ENCODE data around the gene CDH9.

The CDH9 gene

DNA sequence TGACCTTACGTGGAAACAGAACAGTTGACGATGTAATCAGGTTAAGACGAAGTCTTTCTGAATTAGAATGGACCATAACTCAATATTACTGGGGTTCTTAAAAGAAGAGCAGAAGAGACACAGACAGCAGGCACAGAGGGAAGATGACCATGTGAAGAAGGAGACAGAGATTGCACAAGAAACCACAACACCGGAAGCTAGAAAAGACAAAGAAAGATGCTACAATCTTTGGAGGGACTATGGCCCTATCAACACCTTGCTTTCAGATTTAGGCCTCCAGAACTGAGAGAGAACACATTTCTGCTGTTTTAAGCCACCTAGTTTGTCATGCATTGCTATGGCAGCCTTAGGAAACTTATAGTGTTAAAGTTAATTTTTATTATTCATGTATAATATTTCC, 27.1 kb downstream of the CDH9 start:
- in situ Hi-C loops (cut with MboI; ENCODE audit: low sequenced_read_pairs, unreplicated experiment) = no loop called here
- TF ChIP-seq, protein P1, sequence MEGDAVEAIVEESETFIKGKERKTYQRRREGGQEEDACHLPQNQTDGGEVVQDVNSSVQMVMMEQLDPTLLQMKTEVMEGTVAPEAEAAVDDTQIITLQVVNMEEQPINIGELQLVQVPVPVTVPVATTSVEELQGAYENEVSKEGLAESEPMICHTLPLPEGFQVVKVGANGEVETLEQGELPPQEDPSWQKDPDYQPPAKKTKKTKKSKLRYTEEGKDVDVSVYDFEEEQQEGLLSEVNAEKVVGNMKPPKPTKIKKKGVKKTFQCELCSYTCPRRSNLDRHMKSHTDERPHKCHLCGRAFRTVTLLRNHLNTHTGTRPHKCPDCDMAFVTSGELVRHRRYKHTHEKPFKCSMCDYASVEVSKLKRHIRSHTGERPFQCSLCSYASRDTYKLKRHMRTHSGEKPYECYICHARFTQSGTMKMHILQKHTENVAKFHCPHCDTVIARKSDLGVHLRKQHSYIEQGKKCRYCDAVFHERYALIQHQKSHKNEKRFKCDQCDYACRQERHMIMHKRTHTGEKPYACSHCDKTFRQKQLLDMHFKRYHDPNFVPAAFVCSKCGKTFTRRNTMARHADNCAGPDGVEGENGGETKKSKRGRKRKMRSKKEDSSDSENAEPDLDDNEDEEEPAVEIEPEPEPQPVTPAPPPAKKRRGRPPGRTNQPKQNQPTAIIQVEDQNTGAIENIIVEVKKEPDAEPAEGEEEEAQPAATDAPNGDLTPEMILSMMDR (IDR thresholded peaks at IDR 0.05; ENCODE audit: borderline replicate concordance, control extremely low read depth, extremely low read depth, insufficient read depth, missing control alignments) = no peak
- no peak for DNase-seq (ENCODE audit: low spot score)

DNA sequence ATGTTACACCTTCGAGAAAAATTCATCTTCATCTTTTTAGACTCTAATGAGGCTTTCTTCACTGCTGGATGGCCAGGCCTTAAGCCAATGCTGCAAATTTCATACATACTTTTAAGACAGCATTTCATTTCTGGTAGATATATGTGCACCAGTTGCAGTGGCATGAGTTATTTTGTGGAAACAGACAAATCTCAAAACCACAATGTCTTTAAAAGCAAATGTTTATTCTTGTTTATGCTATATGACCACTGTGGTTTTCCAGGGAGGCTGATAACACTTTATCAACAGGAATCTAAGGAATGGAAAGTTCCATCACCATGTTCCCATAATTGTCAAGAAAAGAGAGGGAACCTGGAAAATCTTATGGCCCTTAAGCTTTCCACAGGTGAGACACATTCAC, 27.7 kb downstream of the CDH9 start:
- no peak for DNase-seq (ENCODE audit: low spot score)
- in situ Hi-C loops (cut with MboI; ENCODE audit: low sequenced_read_pairs, unreplicated experiment) = no loop called here
- TF ChIP-seq, protein P1 (IDR thresholded peaks at IDR 0.05; ENCODE audit: borderline replicate concordance, control extremely low read depth, extremely low read depth, insufficient read depth, missing control alignments) = no peak

DNA sequence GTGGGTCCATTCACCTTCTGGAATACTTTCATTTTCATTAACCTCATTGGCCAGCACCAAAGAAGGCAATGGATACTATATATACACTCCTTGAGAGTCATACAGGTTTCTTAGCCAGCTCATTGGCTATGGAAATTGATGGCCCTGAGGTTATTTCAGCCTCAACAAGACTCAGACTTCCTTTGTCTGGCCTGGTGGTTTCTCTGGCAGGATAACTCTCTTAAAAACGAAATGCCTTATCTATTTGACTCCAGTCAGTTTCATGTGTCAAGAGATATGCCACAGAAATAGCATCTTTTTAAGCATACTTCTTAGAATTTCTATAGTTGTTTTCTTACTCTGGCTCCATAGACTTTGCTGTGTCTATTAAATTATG, 28.9 kb downstream of the CDH9 start:
- DNase-seq (ENCODE audit: low spot score) = no peak
- TF ChIP-seq, protein P1 (IDR thresholded peaks at IDR 0.05; ENCODE audit: borderline replicate concordance, control extremely low read depth, extremely low read depth, insufficient read depth, missing control alignments) = no peak
- in situ Hi-C loops (cut with MboI; ENCODE audit: low sequenced_read_pairs, unreplicated experiment) = no loop called here

DNA sequence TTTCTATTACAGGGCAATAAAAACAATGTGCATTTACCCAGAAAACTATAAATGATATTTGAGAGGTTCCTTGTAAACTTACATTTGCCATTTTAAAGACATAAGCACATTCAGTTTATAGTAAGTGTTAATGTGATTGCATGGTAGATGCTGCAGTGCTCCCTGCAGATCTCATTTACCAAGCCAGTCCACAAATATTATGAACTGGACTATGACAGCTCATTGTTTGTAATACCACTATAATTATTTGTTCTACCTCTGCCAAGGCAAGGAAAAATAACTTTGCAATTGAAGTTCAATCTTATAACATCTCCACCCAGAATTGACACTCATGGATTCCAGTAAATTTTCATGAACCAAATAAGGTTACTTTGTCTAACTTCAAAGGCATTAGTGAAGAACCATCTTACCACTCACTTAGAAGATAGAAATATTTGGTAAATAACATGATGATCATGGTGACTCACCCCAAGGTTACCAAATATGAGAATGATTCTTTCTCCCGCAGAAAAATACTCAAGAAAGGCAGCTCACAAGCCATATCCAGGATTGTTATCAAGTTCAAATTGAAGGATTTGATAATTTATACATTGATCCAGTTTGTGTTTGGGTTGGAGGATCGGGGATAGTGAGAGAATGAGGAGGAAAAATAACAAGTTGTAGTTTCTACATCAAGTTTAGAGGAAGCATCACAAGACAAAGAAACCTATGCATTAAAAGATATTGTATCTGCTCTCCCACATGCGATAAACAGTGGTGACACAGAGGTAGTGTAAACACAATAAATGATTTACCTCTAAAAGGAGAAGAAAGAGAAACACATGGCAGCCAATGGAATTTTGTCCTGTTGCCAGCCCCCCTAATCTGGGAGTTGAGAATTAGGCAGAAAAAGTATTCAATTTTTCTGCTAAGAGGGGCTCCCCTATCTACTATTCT, 29.5 kb downstream of the CDH9 start:
- DNase-seq (ENCODE audit: low spot score) = no peak
- TF ChIP-seq, protein P1 (IDR thresholded peaks at IDR 0.05; ENCODE audit: borderline replicate concordance, control extremely low read depth, extremely low read depth, insufficient read depth, missing control alignments) = no peak
- in situ Hi-C loops (cut with MboI; ENCODE audit: low sequenced_read_pairs, unreplicated experiment) = no loop called here

DNA sequence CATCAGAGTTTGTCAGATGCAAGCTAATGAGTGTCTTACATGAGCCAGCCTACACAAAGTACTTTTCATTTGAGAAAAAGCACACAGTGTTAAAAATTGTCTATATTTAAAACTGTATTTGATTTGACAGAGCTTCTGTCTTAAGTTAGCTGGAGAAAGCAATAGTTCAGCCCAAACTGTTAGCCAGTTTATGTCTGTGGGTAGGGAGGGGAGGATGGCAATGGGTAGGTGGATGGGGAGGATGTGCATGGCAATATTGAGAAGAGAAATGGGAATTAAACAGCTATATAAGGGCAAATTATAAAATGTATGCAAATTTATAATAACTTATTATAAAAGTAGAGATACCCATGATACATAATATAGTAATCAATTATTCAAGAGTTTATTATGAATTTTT, 31.3 kb downstream of the CDH9 start:
- DNase-seq (ENCODE audit: low spot score) = no peak
- in situ Hi-C loops (cut with MboI; ENCODE audit: low sequenced_read_pairs, unreplicated experiment) = no loop called here
- TF ChIP-seq, protein P1 (IDR thresholded peaks at IDR 0.05; ENCODE audit: borderline replicate concordance, control extremely low read depth, extremely low read depth, insufficient read depth, missing control alignments) = no peak

DNA sequence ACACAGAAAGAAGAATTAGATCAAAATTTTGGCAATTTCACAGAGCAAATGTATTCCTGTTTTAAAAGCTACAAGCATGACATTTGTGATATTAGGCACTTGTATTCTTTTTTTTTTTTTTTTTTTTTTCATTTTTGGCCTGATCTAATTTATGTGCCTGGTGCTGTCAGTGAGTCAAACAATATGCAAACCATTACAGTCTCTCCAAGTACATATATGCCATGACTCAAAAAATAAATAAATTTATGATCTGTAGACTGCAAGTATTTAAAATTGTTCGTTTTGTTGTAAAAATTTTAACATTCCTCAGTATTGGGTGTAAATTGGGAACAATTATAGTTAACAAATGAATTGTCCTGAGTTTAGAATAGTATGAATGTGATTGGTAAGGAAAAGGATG, 51.4 kb downstream of the CDH9 start:
- TF ChIP-seq, protein P1 (IDR thresholded peaks at IDR 0.05; ENCODE audit: borderline replicate concordance, control extremely low read depth, extremely low read depth, insufficient read depth, missing control alignments) = no peak
- in situ Hi-C loops (cut with MboI; ENCODE audit: low sequenced_read_pairs, unreplicated experiment) = no loop called here
- DNase-seq (ENCODE audit: low spot score) = no peak
